Measurements from ENCODE around the gene SLC16A13.

Gene SLC16A13

GRCh38 chr17:7014261-7014994 lies 21.4 kb upstream of the SLC16A13 start:
- peak; percentile 76 for DNase-seq

- no peak for DNase-seq
Measured at GRCh38 chr17:7014995-7015958, 20.5 kb upstream of the SLC16A13 start.

- DNase-seq: no peak
Measured at GRCh38 chr17:7016418-7016817, 19.4 kb upstream of the SLC16A13 start.

- DNase-seq: no peak
Measured at GRCh38 chr17:7016886-7017826, 18.7 kb upstream of the SLC16A13 start.

GRCh38 chr17:7017827-7018200 lies 18.0 kb upstream of the SLC16A13 start:
- DNase-seq: no peak

GRCh38 chr17:7018331-7018964 lies 17.4 kb upstream of the SLC16A13 start:
- no peak for DNase-seq

GRCh38 chr17:7019367-7019766 lies 16.4 kb upstream of the SLC16A13 start:
- DNase-seq: no peak

GRCh38 chr17:7019839-7020519 lies 15.8 kb upstream of the SLC16A13 start:
- DNase-seq: no peak

GRCh38 chr17:7020894-7021664 lies 14.7 kb upstream of the SLC16A13 start:
- DNase-seq: no peak

- no peak for DNase-seq
Measured at GRCh38 chr17:7021993-7022778, 13.6 kb upstream of the SLC16A13 start.

GRCh38 chr17:7022781-7023571 lies 12.8 kb upstream of the SLC16A13 start, which contains the start of gene BCL6B:
Gene BCL6B, plus strand, starts transcription at chr17:7023050. Its CDS starts 622 bp downstream, at chr17:7023672.
- no peak for DNase-seq

GRCh38 chr17:7023576-7024401 lies 12.0 kb upstream of the SLC16A13 start:
- DNase-seq: no peak

GRCh38 chr17:7024402-7024785 lies 11.4 kb upstream of the SLC16A13 start:
- DNase-seq: no peak

- DNase-seq: no peak
Measured at GRCh38 chr17:7025245-7025644, 10.6 kb upstream of the SLC16A13 start.

- no peak for DNase-seq
Measured at GRCh38 chr17:7026471-7027115, 9.2 kb upstream of the SLC16A13 start.

GRCh38 chr17:7027335-7027734 lies 8.5 kb upstream of the SLC16A13 start:
- no peak for DNase-seq

- no peak for DNase-seq
Measured at GRCh38 chr17:7029096-7029495, 6.7 kb upstream of the SLC16A13 start.

GRCh38 chr17:7029659-7030058 lies 6.2 kb upstream of the SLC16A13 start:
- no peak for DNase-seq
